Ectodermal cell (in vitro differentiated cells): ENCODE measurements around the gene MRPL49.

ENCODE experiments used
- H3K27ac ChIP-seq: 2 replicates; pipeline ENCODE4 v1.7.0; 2013; ENCODE audit warnings: mild to moderate bottlenecking, low read depth, low read length; ENCODE audit not compliant: insufficient read depth, poor library complexity, severe bottlenecking
- H3K27me3 ChIP-seq: 2 replicates; pipeline ENCODE4 v1.7.0; 2013; ENCODE audit warnings: mild to moderate bottlenecking, low read length; ENCODE audit not compliant: insufficient read depth, control insufficient read depth, poor library complexity, severe bottlenecking
- H3K36me3 ChIP-seq: one replicate; pipeline ENCODE4 v1.7.0; 2013; ENCODE audit warnings: low read length; ENCODE audit not compliant: control insufficient read depth, insufficient read depth
- H3K4me1 ChIP-seq: one replicate; pipeline ENCODE4 v1.7.0; 2013; ENCODE audit warnings: low read length; ENCODE audit not compliant: control insufficient read depth, insufficient read depth
- H3K4me3 ChIP-seq: 2 replicates; pipeline ENCODE4 v1.7.0; 2013; ENCODE audit warnings: low read depth, low read length, control low read depth; ENCODE audit not compliant: insufficient read depth
- H3K9me3 ChIP-seq: 2 replicates; pipeline ENCODE4 v1.7.0; 2013; ENCODE audit warnings: mild to moderate bottlenecking, low read length, moderate library complexity; ENCODE audit not compliant: control insufficient read depth
- WGBS, 2 experiments: methylation state at CpG; one replicate each; pipeline ENCODE4 v1.1.7; 2013; ENCODE audit warnings: missing lambda C conversion rate in 2 of 2; 5-methylcytosine and 5-hydroxymethylcytosine counted together

Gene MRPL49

GRCh38 chr11:65086809-65087208 lies 35.3 kb upstream of the MRPL49 start:
- WGBS, 2 experiments: 93 to 96% methylated on average over 9 of the region's 9 CpGs
- Histone ChIP-seq H3K9me3 (no peaks in the 10 kb centered on the region), H3K36me3 (peaks cover 15% of the 10 kb centered on the region), H3K27me3 (no peaks in the 10 kb centered on the region), H3K27ac (no peak overlapping the region), H3K4me1 (peaks cover 9% of the 10 kb centered on the region), H3K4me3 (no peak overlapping the region)

GRCh38 chr11:65087216-65087615 lies 34.9 kb upstream of the MRPL49 start:
- Histone ChIP-seq H3K4me3 (no peak overlapping the region), H3K9me3 (no peaks in the 10 kb centered on the region), H3K4me1 (peaks cover 9% of the 10 kb centered on the region), H3K27ac (no peak overlapping the region), H3K36me3 (peaks cover 12% of the 10 kb centered on the region), H3K27me3 (no peaks in the 10 kb centered on the region)
- 95 to 97% methylated on average over 11 of the region's 11 CpGs for WGBS, 2 experiments

GRCh38 chr11:65087827-65088226 lies 34.3 kb upstream of the MRPL49 start:
- WGBS, 2 experiments: 94 to 95% methylated on average over 15 of the region's 15 CpGs
- Histone ChIP-seq H3K4me3 (no peak overlapping the region), H3K4me1 (peaks cover 6% of the 10 kb centered on the region), H3K27ac (no peak overlapping the region), H3K27me3 (no peaks in the 10 kb centered on the region), H3K36me3 (peaks cover 12% of the 10 kb centered on the region), H3K9me3 (no peaks in the 10 kb centered on the region)

- 94 to 97% methylated on average over 4 of the region's 4 CpGs for WGBS, 2 experiments
These were observed 32.5 kb upstream of the MRPL49 start for GRCh38 chr11:65089621-65090020.

GRCh38 chr11:65090628-65091027 lies 31.5 kb upstream of the MRPL49 start:
- Histone ChIP-seq H3K4me1 (no peaks in the 10 kb centered on the region), H3K27ac (no peak overlapping the region), H3K36me3 (peaks cover 12% of the 10 kb centered on the region), H3K27me3 (no peaks in the 10 kb centered on the region), H3K4me3 (no peak overlapping the region), H3K9me3 (no peaks in the 10 kb centered on the region)
- 93 to 95% methylated on average over 4 of the region's 4 CpGs for WGBS, 2 experiments

More at GRCh38 chr11:65089621-65090020, 32.5 kb upstream of the MRPL49 start:
- Histone ChIP-seq H3K36me3 (peaks cover 12% of the 10 kb centered on the region), H3K27me3 (no peaks in the 10 kb centered on the region), H3K9me3 (no peaks in the 10 kb centered on the region), H3K4me3 (no peak overlapping the region), H3K4me1 (no peaks in the 10 kb centered on the region), H3K27ac (no peak overlapping the region)

- no peaks in the 10 kb centered on the region for H3K4me1 ChIP-seq
- 91 to 92% methylated on average over 22 of the region's 22 CpGs for WGBS, 2 experiments
- no peak overlapping the region for H3K4me3 ChIP-seq
- H3K36me3 ChIP-seq: no peaks in the 10 kb centered on the region
- H3K9me3 ChIP-seq: no peaks in the 10 kb centered on the region
- H3K27me3 ChIP-seq: no peaks in the 10 kb centered on the region
- no peak overlapping the region for H3K27ac ChIP-seq
These were observed 26.7 kb upstream of the MRPL49 start for GRCh38 chr11:65095427-65095826.

- H3K9me3 ChIP-seq: no peaks in the 10 kb centered on the region
- H3K4me3 ChIP-seq: peak within 1 kb of the TSS; percentile 71
- H3K4me1 ChIP-seq: no peaks in the 10 kb centered on the region
- no peaks in the 10 kb centered on the region for H3K36me3 ChIP-seq
- peak within 1 kb of the TSS; percentile 30 for H3K27ac ChIP-seq
- no peaks in the 10 kb centered on the region for H3K27me3 ChIP-seq
- WGBS, 2 experiments: 1% methylated on average over 52 of the region's 52 CpGs
These were observed 25.9 kb upstream of the MRPL49 start, which contains the start of gene VPS51 for GRCh38 chr11:65095974-65096806. Gene VPS51 (plus strand): TSS chr11:65096214. CDS start chr11:65096251, 37 bp downstream.

GRCh38 chr11:65096926-65097325 lies 25.2 kb upstream of the MRPL49 start:
- Histone ChIP-seq H3K4me1 (no peaks in the 10 kb centered on the region), H3K9me3 (no peaks in the 10 kb centered on the region), H3K27me3 (no peaks in the 10 kb centered on the region), H3K36me3 (no peaks in the 10 kb centered on the region), H3K4me3 (peak overlapping the region; percentile 71), H3K27ac (no peak overlapping the region)
- 76 to 79% methylated on average over 8 of the region's 8 CpGs for WGBS, 2 experiments

GRCh38 chr11:65100674-65101350 lies 21.3 kb upstream of the MRPL49 start:
- Histone ChIP-seq H3K9me3 (no peaks in the 10 kb centered on the region), H3K4me3 (no peak overlapping the region), H3K4me1 (no peaks in the 10 kb centered on the region), H3K27ac (no peak overlapping the region), H3K27me3 (no peaks in the 10 kb centered on the region), H3K36me3 (no peaks in the 10 kb centered on the region)
- WGBS, 2 experiments: 95 to 98% methylated on average over 4 to 5 of the region's 6 CpGs
